Retinal pigment epithelial cell (primary cell): Measurements from ENCODE around the gene CEACAM8.

Experiments used
- DNase-seq: peaks from one replicate; pipeline ENCODE4 v3.0.0-alpha.2; 2010; ENCODE audit warnings: low read depth
- H3K4me3 ChIP-seq: 2 replicates; pipeline ENCODE4 v1.5.1; 2011; ENCODE audit warnings: mild to moderate bottlenecking, low read length, control low read depth, moderate library complexity
- TF ChIP-seq, protein P1 (sequence below): conservative IDR thresholded peaks from 2 replicates; pipeline ENCODE4 v1.5.1; 2011; ENCODE audit warnings: low read depth, low read length, control low read depth, inconsistent platforms

The CEACAM8 gene

GRCh38 chr19:42569193-42569592 lies 25.5 kb downstream of the CEACAM8 start:
- no peak for DNase-seq
- TF ChIP-seq, protein P1, sequence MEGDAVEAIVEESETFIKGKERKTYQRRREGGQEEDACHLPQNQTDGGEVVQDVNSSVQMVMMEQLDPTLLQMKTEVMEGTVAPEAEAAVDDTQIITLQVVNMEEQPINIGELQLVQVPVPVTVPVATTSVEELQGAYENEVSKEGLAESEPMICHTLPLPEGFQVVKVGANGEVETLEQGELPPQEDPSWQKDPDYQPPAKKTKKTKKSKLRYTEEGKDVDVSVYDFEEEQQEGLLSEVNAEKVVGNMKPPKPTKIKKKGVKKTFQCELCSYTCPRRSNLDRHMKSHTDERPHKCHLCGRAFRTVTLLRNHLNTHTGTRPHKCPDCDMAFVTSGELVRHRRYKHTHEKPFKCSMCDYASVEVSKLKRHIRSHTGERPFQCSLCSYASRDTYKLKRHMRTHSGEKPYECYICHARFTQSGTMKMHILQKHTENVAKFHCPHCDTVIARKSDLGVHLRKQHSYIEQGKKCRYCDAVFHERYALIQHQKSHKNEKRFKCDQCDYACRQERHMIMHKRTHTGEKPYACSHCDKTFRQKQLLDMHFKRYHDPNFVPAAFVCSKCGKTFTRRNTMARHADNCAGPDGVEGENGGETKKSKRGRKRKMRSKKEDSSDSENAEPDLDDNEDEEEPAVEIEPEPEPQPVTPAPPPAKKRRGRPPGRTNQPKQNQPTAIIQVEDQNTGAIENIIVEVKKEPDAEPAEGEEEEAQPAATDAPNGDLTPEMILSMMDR = no peak
- no peak overlapping the region for H3K4me3 ChIP-seq

DNA sequence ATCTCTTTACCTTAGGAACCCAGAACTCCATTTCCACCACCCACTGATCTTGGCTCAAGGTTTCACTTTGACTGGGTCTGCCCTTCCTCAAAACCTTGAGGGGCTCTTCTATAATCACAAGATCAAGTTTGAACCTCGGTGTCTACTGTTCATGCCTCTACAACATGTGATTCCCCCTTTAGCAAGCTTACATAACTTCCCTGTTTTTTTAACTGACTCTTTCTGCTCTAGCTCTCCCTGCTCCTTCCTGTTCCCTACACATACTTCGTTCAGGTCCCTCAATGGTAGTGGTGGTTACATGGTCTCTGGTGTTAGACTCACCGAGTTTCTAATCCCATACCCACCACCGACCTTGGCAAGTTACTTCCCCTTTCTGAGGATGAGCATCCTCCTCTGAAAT lies 26.7 kb downstream of the CEACAM8 start:
- no peak overlapping the region for H3K4me3 ChIP-seq
- no peak for DNase-seq
- TF ChIP-seq, protein P1 = no peak

DNA sequence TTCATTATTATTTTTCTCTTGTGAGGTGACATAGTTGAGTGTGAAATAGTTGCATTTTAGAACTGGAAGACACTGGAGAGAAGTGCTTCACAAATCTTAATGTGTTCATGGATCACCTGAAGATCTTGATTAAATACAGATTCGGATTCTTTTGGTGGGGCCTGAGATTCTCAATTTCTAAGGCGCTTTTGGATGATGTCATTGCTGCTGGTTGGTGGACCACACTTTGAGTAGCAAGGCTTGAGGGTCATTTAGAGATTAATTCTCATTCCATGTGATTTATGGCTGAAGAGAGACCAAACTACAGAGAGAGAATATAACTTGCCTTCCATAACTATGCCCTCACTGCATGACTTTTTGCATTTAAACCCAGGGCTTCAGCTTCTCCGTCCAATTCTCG lies 27.2 kb downstream of the CEACAM8 start:
- no peak overlapping the region for H3K4me3 ChIP-seq
- TF ChIP-seq, protein P1 = no peak
- no peak for DNase-seq

DNA sequence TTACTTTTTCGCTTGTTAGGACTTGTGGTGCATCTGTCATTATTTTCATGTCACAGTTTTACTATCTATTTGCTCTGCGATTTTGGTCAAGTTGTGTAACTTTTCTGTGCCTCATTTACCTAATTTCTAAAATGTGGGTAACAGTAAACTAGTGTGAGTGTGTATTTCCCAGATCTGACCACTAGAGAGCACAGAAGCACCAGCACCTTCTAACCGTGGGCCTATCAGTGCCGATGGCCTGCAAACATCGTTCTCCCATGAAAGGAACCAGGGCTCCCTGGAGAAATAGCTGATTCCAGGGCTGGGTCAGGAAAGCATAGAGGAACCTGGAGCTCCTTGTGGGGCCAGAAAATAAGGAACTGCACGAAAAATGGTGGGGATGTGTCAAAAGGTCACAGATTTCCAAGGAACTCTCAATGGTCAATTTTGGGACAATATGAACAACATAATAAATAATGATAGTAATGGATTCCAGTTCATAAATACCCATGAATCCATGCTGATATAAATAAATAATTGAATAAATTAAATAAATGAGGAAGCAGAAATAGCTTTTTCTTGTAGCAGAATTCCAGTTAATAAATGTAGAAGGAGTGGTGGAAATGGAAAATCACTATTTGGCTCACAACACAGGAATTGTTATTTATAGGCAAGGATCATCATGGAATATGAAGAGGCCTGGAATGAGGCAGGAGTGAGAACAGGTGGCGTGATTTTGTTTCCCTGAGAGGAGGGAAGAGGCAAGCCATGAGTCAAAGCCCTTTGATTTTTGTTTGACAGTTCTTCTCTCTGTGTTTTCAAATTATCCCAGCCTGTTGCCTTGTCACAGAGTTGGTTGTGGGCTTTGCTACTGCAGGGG lies 31.1 kb downstream of the CEACAM8 start:
- TF ChIP-seq, protein P1 = peak; percentile 79
- no peak overlapping the region for H3K4me3 ChIP-seq
- no peak for DNase-seq

- no peak overlapping the region for H3K4me3 ChIP-seq
- TF ChIP-seq, protein P1 = no peak
- DNase-seq = no peak
Observed at GRCh38 chr19:42561512-42561911, 33.2 kb downstream of the CEACAM8 start.

GRCh38 chr19:42560731-42561130 lies 34.0 kb downstream of the CEACAM8 start:
- TF ChIP-seq, protein P1 = no peak
- no peak overlapping the region for H3K4me3 ChIP-seq
- no peak for DNase-seq
